ENCODE measurements around the gene ZNF287.

Gene ZNF287

DNA sequence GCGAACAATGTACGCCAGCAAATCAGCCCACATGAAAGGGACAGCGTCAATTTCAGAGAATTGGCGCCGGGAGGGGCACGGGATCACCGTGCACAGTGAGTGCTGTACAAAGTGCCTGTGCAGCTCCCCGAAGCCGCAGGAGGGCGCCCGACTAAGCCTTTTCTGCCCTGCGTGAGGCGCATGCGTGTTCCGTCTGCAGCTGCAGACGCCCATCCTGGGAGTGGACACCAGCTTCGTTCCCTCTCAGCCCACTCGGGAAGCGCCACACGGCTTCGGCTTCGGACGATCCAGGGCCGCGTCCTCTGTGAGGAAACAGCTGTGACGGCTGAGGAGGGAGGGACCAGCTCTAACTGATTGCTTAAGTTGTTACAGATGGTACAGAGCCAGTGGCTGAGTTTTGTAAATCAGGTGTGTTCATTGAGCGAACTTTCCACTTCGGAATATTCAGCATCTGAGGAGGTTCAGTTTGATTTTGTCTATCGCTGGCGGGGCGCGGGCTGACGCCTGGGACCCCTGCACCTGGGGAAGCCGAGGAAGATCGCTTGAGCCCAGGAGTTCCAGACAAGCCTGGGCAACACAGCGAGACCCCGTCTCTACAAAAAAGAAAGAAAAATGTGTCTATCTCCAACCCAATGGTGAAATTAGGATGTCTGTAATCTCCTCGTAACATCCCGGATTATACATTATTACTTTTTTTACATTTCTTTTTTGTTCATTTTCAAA is 15.4 kb upstream of the ZNF287 start:
- peak; percentile 88 to 90 for DNase-seq (ENCODE audit: low read depth in 2 of 2)
- TF ChIP-seq, protein P1, sequence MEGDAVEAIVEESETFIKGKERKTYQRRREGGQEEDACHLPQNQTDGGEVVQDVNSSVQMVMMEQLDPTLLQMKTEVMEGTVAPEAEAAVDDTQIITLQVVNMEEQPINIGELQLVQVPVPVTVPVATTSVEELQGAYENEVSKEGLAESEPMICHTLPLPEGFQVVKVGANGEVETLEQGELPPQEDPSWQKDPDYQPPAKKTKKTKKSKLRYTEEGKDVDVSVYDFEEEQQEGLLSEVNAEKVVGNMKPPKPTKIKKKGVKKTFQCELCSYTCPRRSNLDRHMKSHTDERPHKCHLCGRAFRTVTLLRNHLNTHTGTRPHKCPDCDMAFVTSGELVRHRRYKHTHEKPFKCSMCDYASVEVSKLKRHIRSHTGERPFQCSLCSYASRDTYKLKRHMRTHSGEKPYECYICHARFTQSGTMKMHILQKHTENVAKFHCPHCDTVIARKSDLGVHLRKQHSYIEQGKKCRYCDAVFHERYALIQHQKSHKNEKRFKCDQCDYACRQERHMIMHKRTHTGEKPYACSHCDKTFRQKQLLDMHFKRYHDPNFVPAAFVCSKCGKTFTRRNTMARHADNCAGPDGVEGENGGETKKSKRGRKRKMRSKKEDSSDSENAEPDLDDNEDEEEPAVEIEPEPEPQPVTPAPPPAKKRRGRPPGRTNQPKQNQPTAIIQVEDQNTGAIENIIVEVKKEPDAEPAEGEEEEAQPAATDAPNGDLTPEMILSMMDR (IDR thresholded peaks at IDR 0.05; ENCODE audit: low read depth, low read length), result peak; percentile 96
- peak overlapping the region; percentile 36 to 50 for H3K4me3 ChIP-seq (replicated peaks in 1 of 2; ENCODE audit: low read depth in 2 of 2, low read length in 2 of 2)

DNA sequence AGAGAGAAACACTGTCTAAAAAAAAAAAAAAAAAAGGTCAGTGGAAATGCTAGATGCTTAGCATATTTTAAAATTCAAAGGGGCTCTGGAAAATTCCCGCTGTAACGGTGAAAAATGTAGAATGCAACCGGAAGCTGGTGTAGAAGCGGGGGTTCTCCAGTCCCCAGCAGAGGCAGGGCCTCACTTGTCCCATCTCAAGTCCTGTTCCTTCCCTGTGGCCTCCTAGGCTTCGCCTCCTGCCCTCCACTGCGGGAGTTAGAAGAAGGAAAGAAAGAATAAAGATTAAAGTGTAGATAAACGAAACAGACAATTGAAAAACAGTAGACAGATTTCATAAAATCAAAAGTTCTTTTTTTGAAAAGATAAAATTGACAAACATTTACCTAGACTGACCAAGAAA is 14.8 kb upstream of the ZNF287 start:
- no peak for DNase-seq (ENCODE audit: low read depth in 2 of 2)
- no peak overlapping the region for H3K4me3 ChIP-seq (replicated peaks in 1 of 2; ENCODE audit: low read depth in 2 of 2, low read length in 2 of 2)
- TF ChIP-seq, protein P1 (IDR thresholded peaks at IDR 0.05; ENCODE audit: low read depth, low read length), result no peak

DNA sequence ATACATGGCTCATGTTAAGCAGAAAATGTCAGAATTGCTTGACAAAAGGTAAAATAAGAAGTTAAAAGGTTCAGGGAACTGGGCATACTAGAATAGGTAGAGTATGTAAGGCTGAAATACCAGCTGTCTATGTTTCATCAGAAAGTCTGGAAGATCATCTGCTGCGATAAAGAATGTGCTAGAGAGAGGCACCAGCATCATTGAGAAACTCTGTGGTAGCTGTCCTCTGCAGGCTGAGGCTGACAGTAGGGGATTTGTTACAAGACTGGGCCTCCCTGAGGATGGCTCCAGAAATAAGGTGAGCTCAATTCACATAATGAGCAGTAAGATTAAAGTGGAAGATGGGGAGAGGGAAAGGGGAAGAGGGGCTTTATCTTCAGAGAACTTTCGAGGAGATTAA is 4.5 kb upstream of the ZNF287 start:
- H3K4me3 ChIP-seq (replicated peaks in 1 of 2; ENCODE audit: low read depth in 2 of 2, low read length in 2 of 2), result no peak overlapping the region
- TF ChIP-seq, protein P1 (IDR thresholded peaks at IDR 0.05; ENCODE audit: low read depth, low read length), result no peak
- DNase-seq (ENCODE audit: low read depth in 2 of 2), result no peak

DNA sequence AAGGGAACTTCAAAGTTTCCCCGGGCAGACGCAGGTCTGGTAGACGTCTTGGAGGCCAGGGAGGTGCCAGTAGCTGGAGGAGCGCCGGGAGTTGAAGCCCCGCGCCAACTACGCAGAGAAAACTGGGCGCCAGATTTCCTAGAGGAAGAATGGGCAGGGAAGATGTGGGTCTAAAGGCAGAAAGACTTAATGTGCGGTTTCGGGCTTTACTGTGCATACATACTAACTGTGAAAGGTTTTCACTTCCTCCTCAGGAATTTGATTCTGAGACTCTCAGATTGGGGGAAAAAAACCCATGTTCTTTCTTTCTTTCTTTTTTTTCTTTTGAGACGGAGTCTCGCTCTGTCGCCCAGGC is 331 bp upstream of the ZNF287 start:
- TF ChIP-seq, protein P1 (IDR thresholded peaks at IDR 0.05; ENCODE audit: low read depth, low read length), result no peak
- H3K4me3 ChIP-seq (replicated peaks in 1 of 2; ENCODE audit: low read depth in 2 of 2, low read length in 2 of 2), result no peak overlapping the region

DNA sequence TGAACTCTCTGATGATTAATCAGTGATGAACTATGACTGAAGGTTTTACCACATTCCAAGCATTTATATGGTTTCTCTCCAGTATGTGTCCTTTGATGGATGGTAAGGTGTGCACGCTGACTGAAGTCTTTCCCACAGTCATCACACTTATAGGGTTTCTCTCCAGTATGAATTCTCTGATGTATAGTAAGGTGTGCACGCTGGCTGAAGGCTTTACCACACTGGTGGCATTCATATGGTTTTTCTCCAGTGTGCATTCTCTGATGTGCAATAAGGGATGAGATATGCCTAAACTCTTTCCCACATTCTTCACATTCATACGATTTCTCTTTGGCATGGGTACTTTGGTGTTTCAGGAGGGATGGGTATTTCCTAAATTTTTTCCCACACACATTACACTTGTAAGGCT is 16.4 kb downstream of the ZNF287 start:
- no peak for DNase-seq (ENCODE audit: low read depth in 2 of 2)
- TF ChIP-seq, protein P1 (IDR thresholded peaks at IDR 0.05; ENCODE audit: low read depth, low read length), result no peak
- no peak overlapping the region for H3K4me3 ChIP-seq (replicated peaks in 1 of 2; ENCODE audit: low read depth in 2 of 2, low read length in 2 of 2)

More for the DNA sequence above, 331 bp upstream of the ZNF287 start:
- no peak for DNase-seq (ENCODE audit: low read depth in 2 of 2)

DNA sequence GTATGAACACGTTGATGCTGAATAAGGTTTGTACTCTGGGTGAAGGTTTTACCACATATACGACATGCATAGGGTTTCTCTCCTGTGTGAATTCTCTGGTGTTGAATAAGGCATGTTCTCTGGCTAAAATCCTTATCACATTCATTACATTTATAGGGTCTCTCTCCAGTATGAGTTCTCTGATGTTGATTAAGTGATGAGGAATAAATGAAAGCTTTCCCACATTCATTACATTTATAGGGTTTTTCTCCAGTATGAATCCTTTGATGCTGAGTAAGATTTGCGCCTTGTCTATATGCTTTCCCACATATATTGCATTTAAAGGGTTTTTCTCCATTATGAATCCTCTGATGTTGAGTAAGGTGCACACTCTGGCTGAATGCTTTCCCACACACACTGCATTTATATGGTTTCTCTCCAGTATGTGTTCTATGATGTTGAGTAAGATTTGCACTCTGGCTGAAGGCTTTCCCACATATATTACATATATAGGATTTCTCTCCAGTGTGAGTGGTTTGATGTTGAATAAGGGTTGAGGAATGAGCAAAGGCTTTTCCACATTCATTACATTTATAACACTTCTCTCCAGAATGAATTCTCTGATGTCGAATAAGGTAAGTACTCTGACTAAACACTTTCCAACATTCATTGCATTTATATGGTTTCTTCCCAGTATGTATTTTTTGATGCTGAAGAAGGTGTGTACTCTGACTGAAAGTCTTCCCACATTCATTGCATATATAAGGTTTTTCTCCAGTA is 16.9 kb downstream of the ZNF287 start:
- no peak for DNase-seq (ENCODE audit: low read depth in 2 of 2)
- H3K4me3 ChIP-seq (replicated peaks in 1 of 2; ENCODE audit: low read depth in 2 of 2, low read length in 2 of 2), result no peak overlapping the region
- TF ChIP-seq, protein P1 (IDR thresholded peaks at IDR 0.05; ENCODE audit: low read depth, low read length), result no peak
